ENCODE measurements around the gene CAPZA1. TPM values are rescaled to one million over a fixed set of nuclear protein-coding genes. Genes with fewer than 3 reads are reported as not detected.
"Not testable (repeated sequence)": the region's sequence is repeated elsewhere in the genome, so short reads cannot be mapped to it uniquely, and the experiment has no call there.

Gene CAPZA1
- total RNA-seq, 4 donors from 2014 or later, result 65.7 to 93.7 (median 84.1) TPM

GRCh38 chr1:112618114-112618720 lies 1.4 kb upstream of the CAPZA1 start:
- Histone ChIP-seq H3K4me3 (peak overlapping the region; percentile 73 to 93), H3K27me3 (no peaks in the 10 kb centered on the region), H3K9me3 (no peaks in the 10 kb centered on the region), H3K36me3 (peaks cover 0 to 29% of the 10 kb centered on the region in 2 donors), H3K4me1 (peaks cover 5 to 47% (median 11%) of the 10 kb centered on the region in 3 donors), H3K27ac (peak overlapping the region; percentile 93 to 98 (median 97))
- no peak for ATAC-seq
- no peak for TF ChIP-seq CTCF (IDR thresholded peaks at IDR 0.05)
- no peak for TF ChIP-seq POLR2AphosphoS5 (IDR thresholded peaks at IDR 0.05)
- TF ChIP-seq POLR2A (IDR thresholded peaks at IDR 0.05), result no peak
- no peak for TF ChIP-seq EP300 (IDR thresholded peaks at IDR 0.05)
- WGBS, 2 donors (ENCODE audit: low coverage in 1 of 2), result 0 to 4% methylated on average over 9 to 12 of the region's 12 CpGs

GRCh38 chr1:112618721-112619517 lies 713 bp upstream of the CAPZA1 start, which contains the start of gene ST7L:
Gene ST7L (minus strand): TSS chr1:112619141. CDS start chr1:112619113, 28 bp downstream.
- TF ChIP-seq CTCF (IDR thresholded peaks at IDR 0.05), result no peak
- TF ChIP-seq POLR2AphosphoS5 (IDR thresholded peaks at IDR 0.05), result peak; percentile 20
- TF ChIP-seq POLR2A (IDR thresholded peaks at IDR 0.05), result peak in 1 of 2 donors; percentile 29
- 0% methylated on average over 1 to 14 of the region's 48 CpGs for WGBS, 2 donors (ENCODE audit: low coverage in 1 of 2)
- H3K36me3 ChIP-seq, result peaks cover 0 to 23% of the 10 kb centered on the region in 2 donors
- H3K4me1 ChIP-seq, result peaks cover 5 to 54% (median 11%) of the 10 kb centered on the region in 3 donors
- ATAC-seq, result peak; percentile 79
- peak within 1 kb of the TSS; percentile 93 to 98 (median 97) for H3K27ac ChIP-seq
- no peaks in the 10 kb centered on the region for H3K27me3 ChIP-seq
- no peaks in the 10 kb centered on the region for H3K9me3 ChIP-seq
- H3K4me3 ChIP-seq, result peak within 1 kb of the TSS; percentile 73 to 93

DNA sequence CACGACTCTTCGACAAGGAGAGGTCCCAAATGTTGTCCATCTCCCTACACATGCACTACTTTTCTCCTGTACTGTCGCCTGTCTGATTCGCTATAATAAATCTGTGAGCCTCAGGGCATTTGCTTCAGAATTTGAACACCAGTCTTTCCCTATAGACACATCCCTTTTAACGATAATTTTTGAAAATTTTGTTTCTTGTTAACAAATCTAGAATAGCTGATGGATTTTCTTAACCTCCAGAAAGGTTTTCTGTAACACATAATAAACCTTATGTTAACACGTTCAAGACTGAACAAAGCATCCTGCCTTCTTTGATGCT lies 704 bp downstream of the CAPZA1 start:
- Histone ChIP-seq H3K4me1 (peaks cover 5 to 69% (median 16%) of the 10 kb centered on the region in 3 donors), H3K4me3 (peak overlapping the region; percentile 73 to 93), H3K27ac (peak overlapping the region; percentile 93 to 98 (median 97)), H3K9me3 (no peaks in the 10 kb centered on the region), H3K36me3 (peaks cover 0 to 12% of the 10 kb centered on the region in 2 donors), H3K27me3 (no peaks in the 10 kb centered on the region)
- ATAC-seq, result no peak
- no peak for TF ChIP-seq EP300 (IDR thresholded peaks at IDR 0.05)
- TF ChIP-seq CTCF (IDR thresholded peaks at IDR 0.05), result no peak
- TF ChIP-seq POLR2A (IDR thresholded peaks at IDR 0.05), result no peak
- TF ChIP-seq POLR2AphosphoS5 (IDR thresholded peaks at IDR 0.05), result no peak
- 0 to 1% methylated on average over 6 of the region's 6 CpGs for WGBS, 2 donors (ENCODE audit: low coverage in 1 of 2)

DNA sequence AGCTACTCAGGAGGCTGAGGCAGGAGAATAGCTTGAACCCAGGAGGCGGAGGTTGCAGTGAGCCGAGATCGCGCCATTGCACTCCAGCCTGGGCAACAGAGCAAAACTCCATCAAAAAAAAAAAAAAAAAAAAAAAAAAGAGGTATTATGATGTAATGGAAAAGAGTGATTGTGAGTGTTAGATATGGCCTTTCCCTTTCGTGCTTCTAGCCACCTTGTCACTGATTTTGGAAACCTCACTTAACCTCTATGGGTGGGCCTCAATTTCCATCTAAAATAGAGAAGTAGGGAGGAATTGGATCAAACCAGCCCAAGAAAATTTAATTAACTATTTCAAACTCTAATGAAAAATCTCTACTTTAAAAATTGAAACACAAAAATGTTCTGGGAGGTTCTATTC lies 4.9 kb downstream of the CAPZA1 start:
- H3K9me3 ChIP-seq, H3K36me3 ChIP-seq, ATAC-seq, H3K4me3 ChIP-seq, H3K27ac ChIP-seq, H3K27me3 ChIP-seq: not testable (repeated sequence)
- WGBS, 2 donors (ENCODE audit: low coverage in 1 of 2), result 60 to 79% methylated on average over 1 to 5 of the region's 5 CpGs
- H3K4me1 ChIP-seq, result peaks cover 2 to 90% (median 15%) of the 10 kb centered on the region in 3 donors

DNA sequence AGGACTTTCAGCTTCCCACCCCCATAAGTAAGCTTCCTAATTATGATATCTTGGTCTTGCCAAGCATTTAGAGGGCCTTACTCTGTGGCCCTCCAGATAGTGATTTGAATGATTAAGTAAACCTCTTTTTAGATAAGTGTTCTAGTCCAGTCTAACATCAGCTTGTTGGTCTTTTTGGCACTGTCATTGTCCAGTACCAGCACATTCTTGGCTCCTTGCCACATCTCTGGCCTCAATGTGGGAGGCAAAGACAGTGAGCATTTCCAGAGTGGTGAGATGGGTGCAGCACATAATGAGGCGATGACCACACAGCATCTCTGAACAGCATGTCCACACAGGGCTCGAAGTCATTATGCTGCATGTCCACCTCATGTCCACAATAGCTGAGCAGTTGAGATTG lies 6.1 kb downstream of the CAPZA1 start:
- Histone ChIP-seq H3K4me3 (no peak overlapping the region), H3K36me3 (peaks cover 0 to 9% of the 10 kb centered on the region in 2 donors), H3K9me3 (no peaks in the 10 kb centered on the region), H3K27me3 (no peaks in the 10 kb centered on the region), H3K4me1 (peaks cover 2 to 99% (median 15%) of the 10 kb centered on the region in 3 donors), H3K27ac (no peak overlapping the region)
- ATAC-seq, result no peak
- no peak for TF ChIP-seq POLR2A (IDR thresholded peaks at IDR 0.05)
- 100% methylated on average over 1 of the region's 2 CpGs; no CpG with 5 or more reads in 1 of the 2 donors for WGBS, 2 donors (ENCODE audit: low coverage in 1 of 2)

Measured in gastroesophageal sphincter (tissue), 4 donors.